Dendritic cell treated with granulocyte-macrophage colony-stimulating factor and Interleukin-4, amounts not matched to agents 40 ng/mL and 50 ng/mL, for 4 days (primary cell): ENCODE measurements around the gene PDHA1.

Experiments
- H3K27ac Mint-ChIP-seq: one replicate; pipeline ENCODE4 v1.8.0; 2022; ENCODE audit warnings: mild to moderate bottlenecking, mixed read lengths
- H3K27me3 Mint-ChIP-seq: one replicate; pipeline ENCODE4 v1.8.0; 2022; ENCODE audit warnings: mild to moderate bottlenecking, mixed read lengths
- H3K36me3 Mint-ChIP-seq: one replicate; pipeline ENCODE4 v1.8.0; 2022; ENCODE audit warnings: low read depth, mixed read lengths
- H3K4me1 Mint-ChIP-seq: one replicate; pipeline ENCODE4 v1.8.0; 2022; ENCODE audit warnings: low read depth, mixed read lengths
- H3K4me3 Mint-ChIP-seq: one replicate; pipeline ENCODE4 v1.8.0; 2022; ENCODE audit warnings: mild to moderate bottlenecking, moderate library complexity, mixed read lengths
- H3K9me3 Mint-ChIP-seq: one replicate; pipeline ENCODE4 v1.8.0; 2022; ENCODE audit warnings: mixed read lengths
- intact Hi-C: fragments of 100-400 bp; cut with micrococcal nuclease; formaldehyde crosslinking; loops from one replicate; pipeline ENCODE4 v1.15.0; 2022

PDHA1 gene

GRCh38 chrX:19343535-19344408, at the start of gene PDHA1:
Gene PDHA1 (plus strand): TSS chrX:19343927. CDS start chrX:19344038, 111 bp downstream.
- Mint-ChIP-seq H3K4me3 (peak within 1 kb of the TSS; percentile 79), H3K9me3 (no peaks in the 10 kb centered on the region), H3K4me1 (peaks cover 21% of the 10 kb centered on the region), H3K27ac (peak within 1 kb of the TSS; percentile 86), H3K27me3 (no peaks in the 10 kb centered on the region), H3K36me3 (peaks cover 6% of the 10 kb centered on the region)
- intact Hi-C loops: loop anchor here (10.0 kb wide), 1 partner anchor 919 kb away; the partner anchor contains the start of gene CDKL5

GRCh38 chrX:19303256-19303880, 40.4 kb upstream of the PDHA1 start:
- Mint-ChIP-seq H3K4me3 (no peak overlapping the region), H3K36me3 (no peaks in the 10 kb centered on the region), H3K27me3 (no peaks in the 10 kb centered on the region), H3K27ac (no peak overlapping the region), H3K9me3 (no peaks in the 10 kb centered on the region), H3K4me1 (no peaks in the 10 kb centered on the region)
- intact Hi-C loops: no loop called here

DNA sequence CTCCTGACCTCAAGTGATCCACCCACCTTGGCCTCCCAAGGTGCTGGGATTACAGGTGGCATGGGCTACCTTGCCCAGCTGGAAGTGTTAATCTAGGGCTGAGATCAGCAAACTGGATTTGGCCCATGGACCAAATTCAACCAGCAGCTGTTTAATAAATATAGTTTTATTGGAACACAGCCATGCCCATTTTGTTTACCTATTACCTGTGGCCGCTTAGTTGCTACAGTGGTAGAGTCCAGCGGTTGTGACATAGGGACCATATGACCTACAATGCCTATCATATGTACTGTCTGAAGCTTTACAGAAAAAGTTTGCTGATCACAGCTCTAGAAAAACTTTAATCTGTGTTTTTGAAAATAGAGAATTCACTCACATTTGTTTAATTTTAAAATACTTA, 17.2 kb upstream of the PDHA1 start:
- Mint-ChIP-seq H3K4me1 (no peaks in the 10 kb centered on the region), H3K9me3 (no peaks in the 10 kb centered on the region), H3K36me3 (no peaks in the 10 kb centered on the region), H3K27me3 (peaks cover 4% of the 10 kb centered on the region), H3K4me3 (no peak overlapping the region), H3K27ac (no peak overlapping the region)
- intact Hi-C loops: no loop called here

DNA sequence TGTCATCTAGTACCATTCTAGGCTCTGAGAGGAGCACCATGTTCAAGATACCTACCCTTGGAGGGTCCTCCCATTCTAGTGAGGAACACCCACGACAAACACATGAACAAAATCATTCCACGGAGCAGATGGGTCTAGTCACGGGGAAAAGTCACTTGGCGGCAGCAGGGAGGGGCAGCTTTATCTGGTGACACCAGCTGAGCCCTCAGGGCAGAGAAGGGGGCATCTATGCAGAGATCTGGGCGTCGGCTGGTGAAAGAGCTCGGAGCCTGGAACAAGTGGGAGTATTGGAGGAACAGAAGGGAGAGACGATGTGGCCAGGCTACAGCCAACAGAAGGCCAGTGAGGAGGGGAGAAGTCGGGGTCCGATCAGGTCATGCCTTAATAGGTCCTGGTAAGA, 11.9 kb upstream of the PDHA1 start:
- intact Hi-C loops: loop anchor here (5.0 kb wide), 1 partner anchor 400 kb away; no protein-coding TSS in a partner anchor

DNA sequence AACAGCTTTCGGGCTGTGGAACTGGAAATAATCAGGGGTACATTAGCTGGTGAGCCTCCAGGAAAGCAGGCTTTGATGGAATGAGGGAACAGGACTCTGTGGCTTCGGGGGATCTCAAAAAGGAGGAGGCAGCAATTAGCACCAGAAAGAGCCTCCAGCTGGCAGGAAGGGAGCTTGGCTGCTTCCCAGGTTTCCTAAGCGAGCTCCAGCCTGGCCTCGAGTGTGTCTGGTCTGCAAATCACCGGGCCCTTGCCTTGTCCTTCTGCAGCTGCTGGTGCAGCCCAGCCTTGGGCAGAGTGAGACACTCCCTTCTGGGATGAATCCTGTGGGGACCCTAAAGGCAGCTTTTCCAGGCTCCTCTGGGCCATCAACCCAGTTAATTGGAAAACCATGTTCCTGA, 10.7 kb upstream of the PDHA1 start:
- no peak overlapping the region for H3K27ac Mint-ChIP-seq
- H3K4me1 Mint-ChIP-seq: no peaks in the 10 kb centered on the region
- peaks cover 6% of the 10 kb centered on the region for H3K27me3 Mint-ChIP-seq
- intact Hi-C loops: loop anchor here (5.0 kb wide), 1 partner anchor 401 kb away; no protein-coding TSS in a partner anchor
- H3K9me3 Mint-ChIP-seq: no peaks in the 10 kb centered on the region
- H3K4me3 Mint-ChIP-seq: no peak overlapping the region
- no peaks in the 10 kb centered on the region for H3K36me3 Mint-ChIP-seq

More for the DNA sequence above, 11.9 kb upstream of the PDHA1 start:
- H3K27me3 Mint-ChIP-seq: peaks cover 6% of the 10 kb centered on the region
- no peaks in the 10 kb centered on the region for H3K36me3 Mint-ChIP-seq
- H3K4me3 Mint-ChIP-seq: no peak overlapping the region
- H3K9me3 Mint-ChIP-seq: no peaks in the 10 kb centered on the region
- H3K27ac Mint-ChIP-seq: no peak overlapping the region
- H3K4me1 Mint-ChIP-seq: no peaks in the 10 kb centered on the region

- Mint-ChIP-seq H3K4me3 (no peak overlapping the region), H3K36me3 (no peaks in the 10 kb centered on the region), H3K27me3 (peaks cover 5% of the 10 kb centered on the region), H3K4me1 (no peaks in the 10 kb centered on the region), H3K27ac (no peak overlapping the region), H3K9me3 (no peaks in the 10 kb centered on the region)
- intact Hi-C loops: loop anchor here (1.0 to 5.0 kb wide), 2 partner anchors 403 to 944 kb away; no protein-coding TSS in a partner anchor
Measured at GRCh38 chrX:19334945-19335626, 8.6 kb upstream of the PDHA1 start.

- no peaks in the 10 kb centered on the region for H3K9me3 Mint-ChIP-seq
- intact Hi-C loops: loop anchor here (10.0 kb wide), 1 partner anchor 918 kb away; the partner anchor contains the start of gene CDKL5
- H3K27ac Mint-ChIP-seq: peak overlapping the region; percentile 86
- no peaks in the 10 kb centered on the region for H3K27me3 Mint-ChIP-seq
- H3K4me1 Mint-ChIP-seq: peaks cover 16% of the 10 kb centered on the region
- peaks cover under 1% of the 10 kb centered on the region for H3K36me3 Mint-ChIP-seq
- no peak overlapping the region for H3K4me3 Mint-ChIP-seq
Measured at GRCh38 chrX:19342331-19342906, 1.3 kb upstream of the PDHA1 start.

- H3K27me3 Mint-ChIP-seq: no peaks in the 10 kb centered on the region
- intact Hi-C loops: loop anchor here (10.0 kb wide), 1 partner anchor 918 kb away; the partner anchor contains the start of gene CDKL5
- H3K9me3 Mint-ChIP-seq: no peaks in the 10 kb centered on the region
- peak overlapping the region; percentile 86 for H3K27ac Mint-ChIP-seq
- H3K4me1 Mint-ChIP-seq: peaks cover 21% of the 10 kb centered on the region
- H3K4me3 Mint-ChIP-seq: peak overlapping the region; percentile 67
- peaks cover 6% of the 10 kb centered on the region for H3K36me3 Mint-ChIP-seq
Measured at GRCh38 chrX:19343085-19343534, 617 bp upstream of the PDHA1 start.

GRCh38 chrX:19344661-19345060, 934 bp downstream of the PDHA1 start:
- Mint-ChIP-seq H3K4me3 (peak overlapping the region; percentile 79), H3K9me3 (no peaks in the 10 kb centered on the region), H3K36me3 (peaks cover 8% of the 10 kb centered on the region), H3K27ac (peak overlapping the region; percentile 86), H3K27me3 (no peaks in the 10 kb centered on the region), H3K4me1 (peaks cover 21% of the 10 kb centered on the region)
- intact Hi-C loops: loop anchor here (5.0 to 10.0 kb wide), 2 partner anchors 357 to 920 kb away; partner anchors contain the start of gene CDKL5

- intact Hi-C loops: loop anchor here (5.0 to 10.0 kb wide), 2 partner anchors 361 to 923 kb away; partner anchors contain the start of gene CDKL5
- H3K27ac Mint-ChIP-seq: no peak overlapping the region
Measured at GRCh38 chrX:19347916-19348315, 4.2 kb downstream of the PDHA1 start.

GRCh38 chrX:19349264-19349663, 5.5 kb downstream of the PDHA1 start:
- Mint-ChIP-seq H3K9me3 (no peaks in the 10 kb centered on the region), H3K27ac (no peak overlapping the region), H3K4me3 (no peak overlapping the region), H3K36me3 (peaks cover 48% of the 10 kb centered on the region), H3K27me3 (no peaks in the 10 kb centered on the region), H3K4me1 (peaks cover 11% of the 10 kb centered on the region)
- intact Hi-C loops: loop anchor here (5.0 to 10.0 kb wide), 2 partner anchors 362 to 924 kb away; partner anchors contain the start of gene CDKL5

More at GRCh38 chrX:19347916-19348315, 4.2 kb downstream of the PDHA1 start:
- no peak overlapping the region for H3K4me3 Mint-ChIP-seq
- H3K36me3 Mint-ChIP-seq: peaks cover 38% of the 10 kb centered on the region
- peaks cover 15% of the 10 kb centered on the region for H3K4me1 Mint-ChIP-seq
- no peaks in the 10 kb centered on the region for H3K27me3 Mint-ChIP-seq
- H3K9me3 Mint-ChIP-seq: no peaks in the 10 kb centered on the region

DNA sequence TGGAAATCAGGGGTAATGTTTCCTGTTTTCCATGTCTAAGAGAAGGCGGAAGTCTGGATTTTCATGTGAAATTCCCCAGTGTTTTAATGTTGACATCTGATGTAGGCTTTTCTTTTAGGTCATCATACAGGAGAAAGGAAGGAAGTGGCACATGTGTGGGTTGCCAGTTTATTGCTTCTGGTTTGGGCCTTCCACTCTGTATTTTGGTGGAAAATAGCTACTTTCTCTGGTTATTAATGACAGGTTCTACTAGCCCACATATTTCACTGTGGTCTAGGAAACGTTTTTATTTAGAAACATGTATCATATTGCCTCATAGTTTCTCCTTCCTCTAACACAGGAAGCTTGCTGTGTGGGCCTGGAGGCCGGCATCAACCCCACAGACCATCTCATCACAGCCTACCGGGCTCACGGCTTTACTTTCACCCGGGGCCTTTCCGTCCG, 7.2 kb downstream of the PDHA1 start:
- no peak overlapping the region for H3K4me3 Mint-ChIP-seq
- H3K9me3 Mint-ChIP-seq: no peaks in the 10 kb centered on the region
- peaks cover 11% of the 10 kb centered on the region for H3K4me1 Mint-ChIP-seq
- intact Hi-C loops: no loop called here
- H3K27me3 Mint-ChIP-seq: no peaks in the 10 kb centered on the region
- H3K27ac Mint-ChIP-seq: no peak overlapping the region
- peaks cover 59% of the 10 kb centered on the region for H3K36me3 Mint-ChIP-seq

DNA sequence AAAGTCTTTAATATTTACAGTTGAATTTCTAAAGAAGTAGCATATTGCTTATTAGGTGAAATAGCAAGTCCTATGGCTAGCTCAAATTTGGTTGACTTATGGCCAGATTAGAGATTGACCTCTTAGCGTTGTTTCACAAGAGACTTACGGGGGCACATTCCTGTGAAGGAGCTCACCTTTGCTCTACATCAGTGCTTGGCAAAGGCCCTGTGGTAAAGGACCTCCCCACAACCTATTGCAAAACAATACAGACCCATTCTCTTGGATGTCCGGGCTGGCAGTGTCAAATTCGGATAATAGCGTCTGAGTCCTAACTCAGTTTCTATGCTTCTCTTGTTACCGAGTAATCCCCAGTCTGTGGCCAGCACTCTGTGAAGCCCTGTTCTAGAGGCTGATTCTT, 10.9 kb downstream of the PDHA1 start:
- Mint-ChIP-seq H3K27ac (no peak overlapping the region), H3K4me1 (peaks cover 6% of the 10 kb centered on the region), H3K36me3 (peaks cover 86% of the 10 kb centered on the region), H3K9me3 (no peaks in the 10 kb centered on the region), H3K4me3 (no peak overlapping the region), H3K27me3 (no peaks in the 10 kb centered on the region)
- intact Hi-C loops: no loop called here
